ENCODE data around the gene LAMA2. TPM values are rescaled to one million over a fixed set of nuclear protein-coding genes. Genes with fewer than 3 reads are reported as not detected.

LAMA2 gene
- total RNA-seq, 4 donors from 2014 or later, result 61.5 to 154 (median 103) TPM

DNA sequence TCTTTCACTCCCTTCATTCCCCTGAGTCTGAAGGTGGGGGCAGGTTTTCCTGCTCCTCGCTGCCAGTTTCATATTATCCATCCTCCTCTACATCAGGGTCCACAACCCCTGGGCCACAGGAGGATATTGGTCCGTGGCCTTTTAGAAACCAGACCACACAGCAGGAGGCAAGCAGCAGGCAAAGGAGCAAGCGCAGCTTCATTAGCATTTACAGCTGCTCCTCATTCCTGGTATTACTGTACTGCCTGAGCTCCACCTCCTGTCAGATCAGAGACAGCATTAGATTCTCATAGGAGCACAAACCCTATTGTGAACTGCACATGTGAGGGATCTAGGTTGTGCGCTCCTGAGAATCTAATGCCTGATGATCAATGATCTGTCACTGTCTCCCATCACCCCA is 446.7 kb downstream of the LAMA2 start:
- Histone ChIP-seq H3K4me1 (no peaks in the 10 kb centered on the region), H3K36me3 (no peaks in the 10 kb centered on the region), H3K27me3 (no peaks in the 10 kb centered on the region), H3K9me3 (no peaks in the 10 kb centered on the region), H3K4me3 (no peak overlapping the region), H3K27ac (no peak overlapping the region)
- intact Hi-C loops (cut with DNase I; ENCODE audit: low total_unique reads), result no loop called here
- TF ChIP-seq POLR2A (IDR thresholded peaks at IDR 0.05), result no peak
- TF ChIP-seq, protein P1, sequence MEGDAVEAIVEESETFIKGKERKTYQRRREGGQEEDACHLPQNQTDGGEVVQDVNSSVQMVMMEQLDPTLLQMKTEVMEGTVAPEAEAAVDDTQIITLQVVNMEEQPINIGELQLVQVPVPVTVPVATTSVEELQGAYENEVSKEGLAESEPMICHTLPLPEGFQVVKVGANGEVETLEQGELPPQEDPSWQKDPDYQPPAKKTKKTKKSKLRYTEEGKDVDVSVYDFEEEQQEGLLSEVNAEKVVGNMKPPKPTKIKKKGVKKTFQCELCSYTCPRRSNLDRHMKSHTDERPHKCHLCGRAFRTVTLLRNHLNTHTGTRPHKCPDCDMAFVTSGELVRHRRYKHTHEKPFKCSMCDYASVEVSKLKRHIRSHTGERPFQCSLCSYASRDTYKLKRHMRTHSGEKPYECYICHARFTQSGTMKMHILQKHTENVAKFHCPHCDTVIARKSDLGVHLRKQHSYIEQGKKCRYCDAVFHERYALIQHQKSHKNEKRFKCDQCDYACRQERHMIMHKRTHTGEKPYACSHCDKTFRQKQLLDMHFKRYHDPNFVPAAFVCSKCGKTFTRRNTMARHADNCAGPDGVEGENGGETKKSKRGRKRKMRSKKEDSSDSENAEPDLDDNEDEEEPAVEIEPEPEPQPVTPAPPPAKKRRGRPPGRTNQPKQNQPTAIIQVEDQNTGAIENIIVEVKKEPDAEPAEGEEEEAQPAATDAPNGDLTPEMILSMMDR (IDR thresholded peaks at IDR 0.05), result no peak
- no peak for DNase-seq

GRCh38 chr6:129331450-129332138 is 448.7 kb downstream of the LAMA2 start:
- Histone ChIP-seq H3K36me3 (no peaks in the 10 kb centered on the region), H3K4me3 (no peak overlapping the region), H3K27me3 (no peaks in the 10 kb centered on the region), H3K27ac (no peak overlapping the region), H3K4me1 (no peaks in the 10 kb centered on the region), H3K9me3 (no peaks in the 10 kb centered on the region)
- DNase-seq, result no peak
- TF ChIP-seq POLR2A (IDR thresholded peaks at IDR 0.05), result no peak
- TF ChIP-seq, protein P1 (IDR thresholded peaks at IDR 0.05), result no peak
- intact Hi-C loops (cut with DNase I; ENCODE audit: low total_unique reads), result no loop called here

DNA sequence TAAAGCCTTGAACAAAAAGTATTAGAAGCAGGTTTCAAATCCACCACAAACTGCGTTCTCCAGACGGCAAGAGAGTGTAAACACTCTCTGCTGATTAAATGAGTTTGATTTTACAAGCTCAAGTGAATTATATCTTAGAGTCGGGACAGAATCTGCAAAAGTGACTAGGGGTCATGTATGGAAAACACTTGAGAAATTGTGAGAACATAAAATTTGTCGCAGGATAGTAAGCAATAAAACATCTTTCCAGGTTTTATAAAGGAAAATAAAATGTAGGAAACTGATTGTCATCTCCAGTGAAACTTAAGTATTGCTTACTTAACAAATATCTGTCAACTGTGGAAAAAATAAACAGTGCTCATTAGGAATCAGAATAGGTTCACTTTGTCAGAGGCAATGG is 452.9 kb downstream of the LAMA2 start:
- Histone ChIP-seq H3K27ac (no peak overlapping the region), H3K9me3 (no peaks in the 10 kb centered on the region), H3K4me3 (no peak overlapping the region), H3K36me3 (no peaks in the 10 kb centered on the region), H3K27me3 (no peaks in the 10 kb centered on the region), H3K4me1 (no peaks in the 10 kb centered on the region)
- no peak for TF ChIP-seq POLR2A (IDR thresholded peaks at IDR 0.05)
- TF ChIP-seq, protein P1 (IDR thresholded peaks at IDR 0.05), result no peak
- intact Hi-C loops (cut with DNase I; ENCODE audit: low total_unique reads), result no loop called here
- no peak for DNase-seq

DNA sequence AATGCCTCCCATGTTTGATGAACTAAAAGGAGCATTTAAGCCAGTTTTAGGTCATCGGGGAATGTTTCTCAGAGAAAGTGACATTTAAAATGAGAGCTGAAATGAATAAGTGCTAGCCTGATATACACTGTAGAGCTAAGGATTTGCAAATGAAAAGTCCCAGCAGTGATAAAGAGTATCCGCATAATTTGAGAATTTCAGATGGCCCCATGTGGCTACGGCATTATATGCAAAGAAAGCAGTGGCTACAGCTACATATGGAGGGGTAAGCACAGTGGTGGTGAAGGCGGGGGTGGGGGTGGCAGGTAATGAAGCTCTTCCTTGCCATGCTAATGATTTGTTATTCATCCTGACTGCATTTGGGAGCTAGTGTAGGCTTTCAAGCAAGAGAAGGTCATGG is 455.7 kb downstream of the LAMA2 start:
- intact Hi-C loops (cut with DNase I; ENCODE audit: low total_unique reads), result no loop called here
- Histone ChIP-seq H3K36me3 (no peaks in the 10 kb centered on the region), H3K27me3 (no peaks in the 10 kb centered on the region), H3K27ac (no peak overlapping the region), H3K4me3 (no peak overlapping the region), H3K4me1 (no peaks in the 10 kb centered on the region), H3K9me3 (no peaks in the 10 kb centered on the region)
- no peak for TF ChIP-seq POLR2A (IDR thresholded peaks at IDR 0.05)
- TF ChIP-seq, protein P1 (IDR thresholded peaks at IDR 0.05), result no peak
- DNase-seq, result no peak

- Histone ChIP-seq H3K4me1 (no peaks in the 10 kb centered on the region), H3K36me3 (no peaks in the 10 kb centered on the region), H3K27me3 (no peaks in the 10 kb centered on the region), H3K9me3 (no peaks in the 10 kb centered on the region), H3K27ac (no peak overlapping the region), H3K4me3 (no peak overlapping the region)
- TF ChIP-seq, protein P1 (IDR thresholded peaks at IDR 0.05), result no peak
- TF ChIP-seq POLR2A (IDR thresholded peaks at IDR 0.05), result no peak
- intact Hi-C loops (cut with DNase I; ENCODE audit: low total_unique reads), result no loop called here
- DNase-seq, result no peak
Measured at GRCh38 chr6:129340983-129341382, 458.0 kb downstream of the LAMA2 start.

Measured in uterus (tissue), 4 donors.